Measurements from ENCODE around the gene CENPO. TPM values are rescaled to one million over a fixed set of nuclear protein-coding genes. Genes with fewer than 3 reads are reported as not detected.
A peak's percentile ranks its signal among the peaks of the same experiment; 100 is the strongest.

The CENPO gene
- total RNA-seq, 1 donor from 2014 or later = 13.4 TPM

DNA sequence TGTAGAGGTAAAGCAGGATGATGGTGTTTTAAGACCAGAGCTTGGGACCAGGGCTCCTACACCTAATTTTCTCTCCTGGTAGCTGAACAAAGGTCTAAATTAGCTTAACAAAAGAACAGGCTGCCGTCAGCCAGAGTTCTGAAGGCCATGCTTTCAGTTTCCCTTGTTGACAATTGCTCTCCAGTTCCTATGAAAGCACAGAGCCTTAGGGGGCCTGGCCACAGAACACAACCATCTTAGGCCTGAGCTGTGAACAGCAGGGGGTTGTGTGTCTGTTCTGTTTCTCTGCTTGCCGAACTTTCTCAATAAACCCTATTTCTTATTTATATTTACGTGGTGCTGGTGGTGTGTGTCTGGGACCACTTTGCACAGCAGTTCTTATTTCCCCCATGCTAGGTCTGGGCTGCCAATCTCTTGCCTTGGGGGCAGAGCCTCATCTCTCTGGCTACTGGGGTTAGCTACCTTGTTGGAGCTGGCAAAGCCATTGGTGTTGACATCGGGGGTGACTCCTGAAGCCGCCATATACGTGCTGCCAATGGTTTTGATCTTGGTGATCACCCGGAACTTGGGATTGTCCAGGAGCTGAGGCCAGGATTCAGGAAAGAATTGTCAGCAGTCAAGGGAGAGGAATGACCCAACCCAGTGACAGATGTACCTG, 29.0 kb downstream of the CENPO start:
- Mint-ChIP-seq H3K36me3 (ENCODE audit: low read depth) (peaks cover 72% of the 10 kb centered on the region), H3K9me3 (no peaks in the 10 kb centered on the region), H3K4me3 (no peak overlapping the region), H3K4me1 (peaks cover 3% of the 10 kb centered on the region), H3K27ac (no peak overlapping the region), H3K27me3 (no peaks in the 10 kb centered on the region)
- ChIA-PET POLR2A (no interaction called here), CTCF (no interaction called here)
- intact Hi-C loops (cut with micrococcal nuclease) = no loop called here
- ATAC-seq (ENCODE audit: low read depth) (no peak), DNase-seq (no peak)
- TF ChIP-seq, protein P1, sequence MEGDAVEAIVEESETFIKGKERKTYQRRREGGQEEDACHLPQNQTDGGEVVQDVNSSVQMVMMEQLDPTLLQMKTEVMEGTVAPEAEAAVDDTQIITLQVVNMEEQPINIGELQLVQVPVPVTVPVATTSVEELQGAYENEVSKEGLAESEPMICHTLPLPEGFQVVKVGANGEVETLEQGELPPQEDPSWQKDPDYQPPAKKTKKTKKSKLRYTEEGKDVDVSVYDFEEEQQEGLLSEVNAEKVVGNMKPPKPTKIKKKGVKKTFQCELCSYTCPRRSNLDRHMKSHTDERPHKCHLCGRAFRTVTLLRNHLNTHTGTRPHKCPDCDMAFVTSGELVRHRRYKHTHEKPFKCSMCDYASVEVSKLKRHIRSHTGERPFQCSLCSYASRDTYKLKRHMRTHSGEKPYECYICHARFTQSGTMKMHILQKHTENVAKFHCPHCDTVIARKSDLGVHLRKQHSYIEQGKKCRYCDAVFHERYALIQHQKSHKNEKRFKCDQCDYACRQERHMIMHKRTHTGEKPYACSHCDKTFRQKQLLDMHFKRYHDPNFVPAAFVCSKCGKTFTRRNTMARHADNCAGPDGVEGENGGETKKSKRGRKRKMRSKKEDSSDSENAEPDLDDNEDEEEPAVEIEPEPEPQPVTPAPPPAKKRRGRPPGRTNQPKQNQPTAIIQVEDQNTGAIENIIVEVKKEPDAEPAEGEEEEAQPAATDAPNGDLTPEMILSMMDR (IDR thresholded peaks at IDR 0.05) = no peak

- DNase-seq (no peak), ATAC-seq (ENCODE audit: low read depth) (no peak)
- Mint-ChIP-seq H3K36me3 (ENCODE audit: low read depth) (peaks cover 70% of the 10 kb centered on the region), H3K9me3 (no peaks in the 10 kb centered on the region), H3K4me3 (no peak overlapping the region), H3K27ac (no peak overlapping the region), H3K4me1 (peaks cover 3% of the 10 kb centered on the region), H3K27me3 (no peaks in the 10 kb centered on the region)
- TF ChIP-seq, protein P1 (IDR thresholded peaks at IDR 0.05) = no peak
- ChIA-PET CTCF (interaction anchor here (1.6 to 8.5 kb wide), 3 partner anchors 371 to 415 kb away, joined by 4 to 132 read pairs (median 62); no protein-coding TSS in a partner anchor), POLR2A (interaction anchor here (0.6 kb wide), 2 partner anchors 59 to 334 kb away, joined by 4 to 5 read pairs; no protein-coding TSS in a partner anchor)
- intact Hi-C loops (cut with micrococcal nuclease) = no loop called here
Observed at GRCh38 chr2:24824071-24824588, 30.9 kb downstream of the CENPO start.

DNA sequence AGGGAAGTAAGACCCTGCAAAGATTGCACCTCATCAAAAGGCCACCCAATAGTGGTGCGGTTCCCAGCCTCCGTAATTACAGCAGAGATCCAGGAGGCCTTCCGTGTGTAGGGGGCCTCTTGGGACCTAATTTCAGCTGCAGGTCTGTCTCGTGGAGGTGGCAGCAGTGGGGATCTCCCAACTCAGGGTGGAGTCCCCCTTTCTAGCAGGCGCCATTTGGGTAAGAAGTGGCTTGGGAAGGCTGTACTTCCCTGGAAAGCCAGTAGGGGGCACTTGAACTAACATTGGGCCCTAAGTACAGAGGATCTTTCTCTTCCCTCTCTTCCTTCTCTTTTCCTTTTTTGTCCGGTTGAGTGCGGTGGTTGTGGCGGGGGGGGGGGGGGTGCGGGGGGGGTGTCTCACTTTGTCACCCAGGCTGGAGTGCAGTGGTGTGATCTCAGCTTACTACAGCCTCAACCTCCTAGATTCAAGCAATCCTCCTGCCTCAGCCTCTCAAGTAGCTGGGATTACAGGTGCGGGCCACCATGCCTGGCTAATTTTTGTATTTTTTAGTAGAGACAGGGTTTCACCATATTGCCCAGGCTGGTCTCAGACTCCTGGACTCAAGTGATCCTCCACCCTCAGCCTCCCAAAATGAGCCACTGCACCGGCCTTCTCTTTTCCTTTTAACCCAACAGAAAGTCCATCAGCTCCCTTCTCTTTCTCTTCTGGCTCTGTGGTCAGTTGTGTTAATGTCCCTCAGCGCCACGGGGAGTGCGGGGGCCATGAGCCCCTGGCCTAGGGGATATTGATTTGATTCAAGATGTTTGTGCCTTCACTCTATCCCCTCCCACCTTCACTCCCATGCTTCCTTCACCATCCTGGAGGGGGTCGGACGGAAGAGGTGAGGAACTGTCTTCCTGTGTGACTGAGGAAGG, 32.0 kb downstream of the CENPO start:
- ChIA-PET POLR2A (interaction anchor here (1.0 to 1.3 kb wide), 2 partner anchors 32 to 335 kb away, joined by 3 read pairs; partner anchors contain the start of genes CENPO, NCOA1 and PTRHD1), CTCF (interaction anchor here (1.6 to 8.5 kb wide), 4 partner anchors 370 to 416 kb away, joined by 4 to 132 read pairs (median 33); no protein-coding TSS in a partner anchor)
- no peak for DNase-seq
- H3K36me3 Mint-ChIP-seq (ENCODE audit: low read depth) = peaks cover 63% of the 10 kb centered on the region
- TF ChIP-seq, protein P1 (IDR thresholded peaks at IDR 0.05) = no peak
- no peaks in the 10 kb centered on the region for H3K27me3 Mint-ChIP-seq
- H3K4me1 Mint-ChIP-seq = peaks cover 3% of the 10 kb centered on the region
- ATAC-seq (ENCODE audit: low read depth) = peak; percentile 32
- H3K4me3 Mint-ChIP-seq = no peak overlapping the region
- intact Hi-C loops (cut with micrococcal nuclease) = loop anchor here (5.0 kb wide), 2 partner anchors 108 to 333 kb away; partner anchors contain the start of gene NCOA1
- no peaks in the 10 kb centered on the region for H3K9me3 Mint-ChIP-seq
- H3K27ac Mint-ChIP-seq = no peak overlapping the region

DNA sequence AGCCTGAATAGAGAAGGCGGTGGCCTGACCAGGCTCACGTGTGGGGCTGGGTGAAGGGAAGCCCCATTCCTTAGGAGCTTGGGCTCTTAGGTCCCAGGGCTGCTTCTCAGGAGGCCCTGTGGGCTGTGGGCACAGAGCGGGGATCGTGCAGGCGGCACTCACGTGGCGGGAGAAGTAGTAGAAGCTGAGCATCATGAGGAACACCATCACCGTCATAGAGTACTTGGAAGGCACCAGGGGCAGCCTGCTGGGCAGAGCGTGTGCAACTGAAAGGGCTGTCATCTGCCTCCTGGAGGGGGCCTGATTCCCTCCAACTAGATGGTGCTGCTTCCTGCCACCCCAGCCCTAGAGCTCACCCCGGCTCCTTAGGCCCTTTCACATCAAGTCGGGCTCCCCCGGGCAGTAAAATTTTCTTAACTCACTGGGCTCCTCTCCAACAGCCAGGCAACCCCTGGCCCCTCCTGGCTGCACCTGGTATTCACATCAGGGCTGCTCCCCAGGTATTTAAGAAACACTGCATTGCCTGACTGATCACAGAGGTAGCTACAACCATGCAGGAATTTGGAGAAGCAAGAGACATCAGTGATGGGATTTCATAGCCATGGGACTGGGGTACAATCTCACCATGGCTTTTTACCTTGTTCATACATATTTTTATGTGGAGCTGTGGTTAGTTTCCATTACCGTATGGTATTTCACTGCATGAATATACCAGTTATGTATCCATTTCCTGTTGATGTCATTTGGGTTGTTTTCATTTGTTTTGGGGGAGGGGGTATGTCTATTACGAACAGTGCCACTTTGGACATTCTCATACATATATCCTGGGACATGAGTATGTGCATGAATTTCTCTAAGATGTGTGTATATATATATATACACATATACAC, 32.9 kb downstream of the CENPO start:
- no peaks in the 10 kb centered on the region for H3K9me3 Mint-ChIP-seq
- H3K27me3 Mint-ChIP-seq = no peaks in the 10 kb centered on the region
- intact Hi-C loops (cut with micrococcal nuclease) = loop anchor here (2.0 to 5.0 kb wide), 3 partner anchors 109 to 371 kb away; partner anchors contain the start of gene NCOA1
- peaks cover 3% of the 10 kb centered on the region for H3K4me1 Mint-ChIP-seq
- ChIA-PET CTCF (interaction anchor here (1.6 to 8.5 kb wide), 4 partner anchors 369 to 417 kb away, joined by 4 to 132 read pairs (median 33); no protein-coding TSS in a partner anchor), POLR2A (interaction anchor here (0.6 to 1.3 kb wide), 3 partner anchors 33 to 335 kb away, joined by 3 to 4 read pairs (median 3); partner anchors contain the start of genes CENPO, NCOA1 and PTRHD1)
- H3K4me3 Mint-ChIP-seq = no peak overlapping the region
- no peak for DNase-seq
- no peak overlapping the region for H3K27ac Mint-ChIP-seq
- ATAC-seq (ENCODE audit: low read depth) = no peak
- TF ChIP-seq, protein P1 (IDR thresholded peaks at IDR 0.05) = no peak
- H3K36me3 Mint-ChIP-seq (ENCODE audit: low read depth) = peaks cover 62% of the 10 kb centered on the region

Measured in activated B cell treated with CpG ODN at 0.5 μM for 24 hours (primary cell).